Measurements from ENCODE around the gene KCNJ15.

The KCNJ15 gene

GRCh38 chr21:38258521-38259485 is 2.0 kb downstream of the KCNJ15 start:
- DNase-seq (ENCODE audit: insufficient read length) (no peak), FAIRE-seq (no peak)
- TF ChIP-seq POLR2AphosphoS5 (IDR thresholded peaks at IDR 0.05; ENCODE audit: low read depth, low read length) (no peak), TAF1 (IDR thresholded peaks at IDR 0.05; ENCODE audit: borderline replicate concordance, low read depth, low read length) (no peak), POLR2A (IDR thresholded peaks at IDR 0.05; ENCODE audit: low read depth, low read length) (no peak)

DNA sequence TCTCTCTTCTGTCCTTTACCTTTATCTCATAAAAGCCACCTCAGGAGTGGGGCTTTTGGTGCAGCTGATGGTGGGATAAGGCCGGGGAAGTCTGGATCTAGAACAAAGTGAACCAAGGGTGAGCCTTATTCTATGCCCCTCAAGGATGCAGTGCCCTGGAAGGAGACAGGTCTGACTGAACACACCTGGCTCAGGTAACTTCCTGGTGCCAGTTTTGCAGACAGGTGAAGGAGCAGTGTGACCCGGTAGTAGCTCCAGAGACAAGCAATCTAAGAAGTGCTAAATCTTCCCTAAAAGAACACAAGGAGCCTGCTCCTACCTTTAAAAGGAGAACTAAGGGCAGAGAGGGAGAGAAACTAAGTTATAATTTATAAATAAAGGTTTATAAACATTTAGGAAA is 2.9 kb downstream of the KCNJ15 start:
- DNase-seq (ENCODE audit: insufficient read length) = no peak
- no peak for TF ChIP-seq TAF1 (IDR thresholded peaks at IDR 0.05; ENCODE audit: borderline replicate concordance, low read depth, low read length)
- TF ChIP-seq POLR2AphosphoS5 (IDR thresholded peaks at IDR 0.05; ENCODE audit: low read depth, low read length) = no peak
- FAIRE-seq = no peak

DNA sequence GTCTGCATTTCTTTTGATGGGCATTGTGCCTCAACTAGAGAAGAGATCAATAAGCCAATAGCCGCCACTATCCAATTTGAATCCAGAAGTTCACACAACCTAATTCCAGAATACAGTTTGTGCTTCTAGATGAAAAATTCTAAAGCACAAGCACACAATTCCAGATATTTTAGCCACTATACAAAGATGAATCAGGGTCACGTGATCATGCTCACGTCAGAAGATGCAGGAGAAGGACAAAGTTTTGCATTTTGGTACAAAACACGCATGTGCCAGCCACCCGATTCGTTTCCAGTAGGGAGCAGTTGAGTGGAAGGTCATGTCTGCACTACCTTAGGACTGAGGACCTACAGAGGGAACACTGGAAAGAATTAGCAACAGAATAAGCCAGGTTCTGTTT is 3.6 kb downstream of the KCNJ15 start:
- TF ChIP-seq POLR2A (IDR thresholded peaks at IDR 0.05; ENCODE audit: low read depth, low read length) (no peak), TAF1 (IDR thresholded peaks at IDR 0.05; ENCODE audit: borderline replicate concordance, low read depth, low read length) (no peak), POLR2AphosphoS5 (IDR thresholded peaks at IDR 0.05; ENCODE audit: low read depth, low read length) (no peak)
- DNase-seq (ENCODE audit: insufficient read length) (no peak), FAIRE-seq (no peak)

DNA sequence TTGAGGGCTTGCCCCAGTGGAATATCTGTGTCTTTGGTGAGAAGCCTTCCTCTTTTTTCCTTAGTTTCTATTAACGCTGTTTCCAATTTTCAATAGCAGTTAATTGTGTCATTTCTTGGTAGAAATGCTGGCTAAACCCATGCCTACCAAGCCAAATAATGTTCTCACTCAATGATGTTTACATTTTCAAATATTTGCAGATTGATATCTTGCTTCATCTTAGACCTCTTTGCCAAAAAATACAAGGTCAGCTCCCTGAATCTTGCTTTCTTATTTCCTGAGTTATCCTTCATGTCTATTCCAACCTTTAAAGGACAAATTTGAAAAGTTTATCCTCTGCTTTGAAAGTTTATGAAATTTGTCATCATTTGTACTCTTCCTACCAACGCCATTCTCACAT is 5.1 kb downstream of the KCNJ15 start:
- TF ChIP-seq POLR2A (IDR thresholded peaks at IDR 0.05; ENCODE audit: low read depth, low read length) = no peak
- TF ChIP-seq TAF1 (IDR thresholded peaks at IDR 0.05; ENCODE audit: borderline replicate concordance, low read depth, low read length) = no peak
- no peak for TF ChIP-seq POLR2AphosphoS5 (IDR thresholded peaks at IDR 0.05; ENCODE audit: low read depth, low read length)
- DNase-seq (ENCODE audit: insufficient read length) = no peak
- no peak for FAIRE-seq

- DNase-seq (ENCODE audit: insufficient read length) (no peak), FAIRE-seq (no peak)
- TF ChIP-seq POLR2A (IDR thresholded peaks at IDR 0.05; ENCODE audit: low read depth, low read length) (no peak), POLR2AphosphoS5 (IDR thresholded peaks at IDR 0.05; ENCODE audit: low read depth, low read length) (no peak), TAF1 (IDR thresholded peaks at IDR 0.05; ENCODE audit: borderline replicate concordance, low read depth, low read length) (no peak)
Observed at GRCh38 chr21:38263493-38263892, 6.7 kb downstream of the KCNJ15 start.

- DNase-seq (ENCODE audit: insufficient read length) (no peak), FAIRE-seq (no peak)
- TF ChIP-seq TAF1 (IDR thresholded peaks at IDR 0.05; ENCODE audit: borderline replicate concordance, low read depth, low read length) = no peak
- no peak for TF ChIP-seq POLR2A (IDR thresholded peaks at IDR 0.05; ENCODE audit: low read depth, low read length)
- TF ChIP-seq POLR2AphosphoS5 (IDR thresholded peaks at IDR 0.05; ENCODE audit: low read depth, low read length) = no peak
Observed at GRCh38 chr21:38264571-38264970, 7.8 kb downstream of the KCNJ15 start.

GRCh38 chr21:38265166-38265565 is 8.4 kb downstream of the KCNJ15 start:
- TF ChIP-seq POLR2AphosphoS5 (IDR thresholded peaks at IDR 0.05; ENCODE audit: low read depth, low read length) (no peak), TAF1 (IDR thresholded peaks at IDR 0.05; ENCODE audit: borderline replicate concordance, low read depth, low read length) (no peak), POLR2A (IDR thresholded peaks at IDR 0.05; ENCODE audit: low read depth, low read length) (no peak)
- no peak for DNase-seq (ENCODE audit: insufficient read length)
- FAIRE-seq = no peak

DNA sequence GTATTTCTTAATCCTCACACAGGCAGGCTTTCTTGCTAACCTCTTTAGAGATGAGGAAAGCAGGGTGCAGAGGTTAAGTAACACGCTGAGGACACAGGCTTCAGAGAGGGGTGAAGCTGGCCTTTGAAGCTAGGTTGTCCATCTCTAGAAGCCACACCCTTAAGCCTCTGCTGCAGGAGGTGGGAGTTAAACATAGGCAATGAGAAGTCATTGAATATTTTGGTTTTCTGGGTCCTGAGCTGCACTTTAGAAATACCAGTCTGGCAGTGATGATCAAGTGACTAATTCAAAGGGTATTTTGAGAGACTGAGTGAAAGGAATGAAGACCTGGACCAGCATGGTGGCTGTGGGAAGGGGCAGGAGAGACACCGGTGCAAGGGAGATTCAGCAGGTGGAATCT is 9.9 kb downstream of the KCNJ15 start:
- DNase-seq (ENCODE audit: insufficient read length) = no peak
- no peak for TF ChIP-seq TAF1 (IDR thresholded peaks at IDR 0.05; ENCODE audit: borderline replicate concordance, low read depth, low read length)
- no peak for TF ChIP-seq POLR2A (IDR thresholded peaks at IDR 0.05; ENCODE audit: low read depth, low read length)
- no peak for TF ChIP-seq POLR2AphosphoS5 (IDR thresholded peaks at IDR 0.05; ENCODE audit: low read depth, low read length)
- no peak for FAIRE-seq

DNA sequence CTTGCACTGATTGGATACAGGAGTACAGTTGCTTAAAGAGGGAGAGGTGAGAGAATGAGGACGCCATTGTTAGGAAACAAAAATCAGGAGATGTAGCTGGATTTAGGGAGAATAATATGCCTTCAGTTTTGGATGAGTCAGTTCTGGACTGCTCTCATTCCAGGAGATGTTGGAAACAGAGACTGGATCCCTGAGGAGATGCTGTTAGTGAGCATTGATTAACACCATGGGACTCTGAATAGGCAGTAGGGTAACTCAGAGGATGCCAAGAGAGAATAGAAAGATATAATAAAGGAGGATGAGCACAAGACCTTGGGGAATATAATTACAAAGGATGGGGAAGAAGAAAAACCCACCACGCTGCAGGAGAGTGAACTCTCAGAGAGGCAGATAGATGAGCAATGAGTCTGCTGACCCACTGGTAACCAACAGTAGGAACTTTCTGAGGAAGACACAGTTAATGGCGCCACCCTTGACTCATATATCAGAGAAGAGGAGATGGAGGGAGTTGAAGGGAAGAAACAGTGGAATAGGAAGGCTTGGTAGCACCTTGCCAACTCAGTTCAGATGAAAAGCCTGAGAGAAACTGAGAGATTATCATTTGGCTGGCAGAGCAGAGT is 10.5 kb downstream of the KCNJ15 start:
- FAIRE-seq (no peak), DNase-seq (ENCODE audit: insufficient read length) (no peak)
- TF ChIP-seq POLR2AphosphoS5 (IDR thresholded peaks at IDR 0.05; ENCODE audit: low read depth, low read length) = no peak
- no peak for TF ChIP-seq POLR2A (IDR thresholded peaks at IDR 0.05; ENCODE audit: low read depth, low read length)
- no peak for TF ChIP-seq TAF1 (IDR thresholded peaks at IDR 0.05; ENCODE audit: borderline replicate concordance, low read depth, low read length)

- no peak for DNase-seq (ENCODE audit: insufficient read length)
- TF ChIP-seq POLR2AphosphoS5 (IDR thresholded peaks at IDR 0.05; ENCODE audit: low read depth, low read length) = no peak
- no peak for TF ChIP-seq TAF1 (IDR thresholded peaks at IDR 0.05; ENCODE audit: borderline replicate concordance, low read depth, low read length)
- no peak for TF ChIP-seq POLR2A (IDR thresholded peaks at IDR 0.05; ENCODE audit: low read depth, low read length)
- peak; percentile 9 for FAIRE-seq
Observed at GRCh38 chr21:38267991-38268863, 11.4 kb downstream of the KCNJ15 start.
